Endothelial cell of umbilical vein (primary cell): ENCODE measurements around the gene MITF. TPM values are rescaled to one million over a fixed set of nuclear protein-coding genes. Genes with fewer than 3 reads are reported as not detected.

Experiments used
- BruUV-seq: library from RNA; stranded (reverse); fragments of 400-500 nt; replicated peaks from 2 replicates; lab custom pipeline; 2021; lab: Mats Ljungman, UMichigan
- CTCF ChIA-PET: fragments of 300-600, 350-600 bp; sonication (Branson Sonifier 250); formaldehyde crosslinking; loops from one replicate; lab custom pipeline; 2021; ENCODE audit warnings: antibody characterized with exemption, inconsistent platforms; lab: Charles Lee
- POLR2A ChIA-PET: fragments of 300-600, 350-600 bp; sonication (Branson Sonifier 250); formaldehyde crosslinking; loops from one replicate; lab custom pipeline; 2021; ENCODE audit warnings: antibody characterized with exemption, inconsistent platforms; lab: Charles Lee
- DNase-seq: peaks from one replicate; pipeline ENCODE4 v3.0.0-alpha.2; 2011; ENCODE audit warnings: low read depth, low spot score
- FAIRE-seq: peaks from 2 replicates; lab custom pipeline; 2011; peaks lifted over from hg19 to GRCh38; lab: Jason Lieb, UNC
- H2AFZ ChIP-seq: 2 replicates; pipeline ENCODE4 v1.6.0; 2012; ENCODE audit warnings: low read depth, low read length, control low read depth, inconsistent platforms
- H3K27ac ChIP-seq: 2 replicates; pipeline ENCODE4 v1.5.1; 2011; ENCODE audit warnings: low read depth, mild to moderate bottlenecking, control low read depth, low read length, moderate library complexity; ENCODE audit not compliant: insufficient read depth
- H3K27me3 ChIP-seq, 2 experiments: 2 replicates each; pipeline versions ENCODE4 v1.6.0 to v1.6.1; 2011; ENCODE audit warnings: low read length in 2 of 2, mixed read lengths in 1 of 2; ENCODE audit not compliant: control insufficient read depth in 2 of 2, insufficient read depth in 2 of 2
- H3K36me3 ChIP-seq, 2 experiments: 2 replicates in 1 of 2; 3 replicates in 1 of 2; pipeline ENCODE4 v1.5.1; 2011; ENCODE audit warnings: low read length in 2 of 2, mild to moderate bottlenecking in 1 of 2, moderate library complexity in 1 of 2; ENCODE audit not compliant: control insufficient read depth in 2 of 2, insufficient read depth in 2 of 2; ENCODE audit errors: extremely low read depth in 1 of 2
- H3K4me1 ChIP-seq: 3 replicates; pipeline ENCODE4 v1.5.1; 2011; ENCODE audit warnings: mild to moderate bottlenecking, low read length; ENCODE audit not compliant: control insufficient read depth, insufficient read depth; ENCODE audit errors: extremely low read depth
- H3K4me2 ChIP-seq: 2 replicates; pipeline ENCODE4 v1.6.1; 2011; ENCODE audit warnings: low read length, control low read depth, mixed read lengths; ENCODE audit not compliant: insufficient read depth
- H3K4me3 ChIP-seq, 3 experiments: fragments of 200-600 bp in 1 of 3; sonication (generic), shearing (Covaris generic) in 1 of 3; replicated peaks in 1 of 3; 2 replicates each; pipeline ENCODE4 v1.5.1; 2011 to 2016; ENCODE audit warnings: control low read depth in 3 of 3, low read length in 3 of 3, mild to moderate bottlenecking in 2 of 3, inconsistent platforms in 1 of 3, low read depth in 1 of 3, moderate library complexity in 1 of 3; ENCODE audit not compliant: insufficient read depth in 1 of 3
- H3K79me2 ChIP-seq: 2 replicates; pipeline ENCODE4 v1.6.0; 2012; ENCODE audit warnings: low read length, inconsistent platforms; ENCODE audit not compliant: control insufficient read depth, insufficient read depth
- H3K9ac ChIP-seq: replicated peaks from 2 replicates; pipeline ENCODE3; 2011; ENCODE audit warnings: low read length, control low read depth; ENCODE audit not compliant: insufficient read depth; ENCODE audit errors: extremely low read depth
- H3K9me1 ChIP-seq: replicated peaks from 3 replicates; pipeline ENCODE4 v1.6.0; 2011; ENCODE audit warnings: mild to moderate bottlenecking, low read length; ENCODE audit not compliant: control insufficient read depth, insufficient read depth; ENCODE audit errors: extremely low read depth
- H3K9me3 ChIP-seq: replicated peaks from 2 replicates; pipeline ENCODE4 v1.5.1; 2012; ENCODE audit warnings: low read length, inconsistent platforms; ENCODE audit not compliant: control insufficient read depth, insufficient read depth
- H4K20me1 ChIP-seq: replicated peaks from 2 replicates; pipeline ENCODE3; 2011; ENCODE audit warnings: mild to moderate bottlenecking, low read length; ENCODE audit not compliant: control insufficient read depth, insufficient read depth; ENCODE audit errors: extremely low read depth
- CTCF ChIP-seq, 2 donors: IDR thresholded peaks; 1 replicate in 1 of 2; 2 replicates in 1 of 2; pipeline ENCODE4 v1.5.1; 2011; ENCODE audit warnings: low read length in 2 of 2, mild to moderate bottlenecking in 2 of 2, moderate library complexity in 2 of 2, control low read depth in 1 of 2, inconsistent platforms in 1 of 2, low read depth in 1 of 2; ENCODE audit not compliant: insufficient read depth in 1 of 2; ENCODE audit errors: extremely low read depth in 1 of 2
- FOS ChIP-seq: IDR thresholded peaks from 2 replicates; pipeline ENCODE4 v1.6.1; 2011; ENCODE audit warnings: mild to moderate bottlenecking, low read length, moderate library complexity, borderline replicate concordance; ENCODE audit not compliant: insufficient read depth
- GATA2 ChIP-seq: IDR thresholded peaks from 2 replicates; pipeline ENCODE4 v1.7.0; 2011; ENCODE audit warnings: low read depth, mild to moderate bottlenecking, moderate library complexity, mixed read lengths, low read length; ENCODE audit not compliant: insufficient read length, insufficient read depth
- JUN ChIP-seq: IDR thresholded peaks from 2 replicates; pipeline ENCODE4 v1.6.1; 2011; ENCODE audit warnings: borderline replicate concordance, low read depth; ENCODE audit not compliant: insufficient read length, insufficient read depth
- MAX ChIP-seq: IDR thresholded peaks from 2 replicates; pipeline ENCODE4 v1.6.1; 2011; ENCODE audit not compliant: insufficient read depth, insufficient read length
- MYC ChIP-seq: IDR thresholded peaks from one replicate; pipeline ENCODE4 v1.6.1; 2011; ENCODE audit warnings: mild to moderate bottlenecking, low read depth, low read length
- POLR2A ChIP-seq: IDR thresholded peaks from 2 replicates; pipeline ENCODE4 v1.6.1; 2012; ENCODE audit warnings: low read depth, mild to moderate bottlenecking, control low read depth, low read length
- POLR2AphosphoS5 ChIP-seq: IDR thresholded peaks from 2 replicates; pipeline ENCODE4 v1.6.1; 2012; ENCODE audit warnings: low read depth, mild to moderate bottlenecking, control low read depth, low read length, moderate library complexity; ENCODE audit not compliant: insufficient read depth
- dilution Hi-C: fragments of 300-500 bp; cut with MboI; formaldehyde crosslinking; loops from one replicate; pipeline ENCODE4 v1.15.0; 2019; ENCODE audit warnings: low sequenced_read_pairs; ENCODE audit not compliant: extremely low pct_ligation_motif_present
- intact Hi-C: fragments of 100-400 bp; cut with micrococcal nuclease; formaldehyde crosslinking; loops from one replicate; pipeline ENCODE4 v1.10.0; 2022
- polyA plus RNA-seq, 4 experiments: library from polyadenylated mRNA; depleted of rRNA in 3 of 4; stranded (reverse) in 3 of 4; unstranded in 1 of 4; fragments of >200 nt; gene quantifications; 2 replicates each; pipeline versions ENCODE4 v1.2.1 to v1.2.3, GENCODE V29; 2011 to 2012; ENCODE audit warnings: missing spikeins in 1 of 4
- total RNA-seq: library from RNA; stranded (reverse); gene quantifications from 2 replicates; pipeline ENCODE4 v1.2.3, GENCODE V29; 2021

MITF gene
- total and polyA plus RNA-seq, 2 donors (not counting 3 experiments of a cell fraction or from before 2014, with no cell fraction given): 1.6 to 2.5 TPM

- Histone ChIP-seq H3K9me1 (no peaks in the 10 kb centered on the region), H3K27me3 (no peaks in the 10 kb centered on the region), H3K27ac (no peak overlapping the region), H3K4me2 (no peak overlapping the region), H3K79me2 (no peaks in the 10 kb centered on the region), H2AFZ (no peak overlapping the region), H3K9me3 (no peaks in the 10 kb centered on the region), H3K4me1 (no peaks in the 10 kb centered on the region), H4K20me1 (no peaks in the 10 kb centered on the region), H3K36me3 (no peaks in the 10 kb centered on the region), H3K9ac (no peak overlapping the region), H3K4me3 (no peak overlapping the region)
- POLR2A ChIA-PET: no interaction called here
- CTCF ChIA-PET: interaction anchor here (1.5 to 1.6 kb wide), 3 partner anchors 11 to 23 kb away, joined by 4 to 6 read pairs (median 6); no protein-coding TSS in a partner anchor
- TF ChIP-seq CTCF (IDR thresholded peaks at IDR 0.05; ENCODE audit: extremely low read depth in 1 of 2, insufficient read depth in 1 of 2, low read depth in 1 of 2, low read length in 2 of 2): no peak
- TF ChIP-seq MYC: no peak
- TF ChIP-seq GATA2: no peak
- no peak for TF ChIP-seq FOS
- TF ChIP-seq POLR2AphosphoS5: no peak
- TF ChIP-seq JUN: no peak
- TF ChIP-seq MAX: no peak
- no peak for TF ChIP-seq POLR2A
- intact Hi-C loops (no loop called here), dilution Hi-C loops (no loop called here)
- DNase-seq (no peak), FAIRE-seq (no peak)
- BruUV-seq: no TSS peak
Measured at GRCh38 chr3:69878254-69878653, 139.0 kb downstream of the MITF start.
